Right cardiac atrium (tissue), 5 donors: ENCODE measurements around the gene TTC39C. TPM values are rescaled to one million over a fixed set of nuclear protein-coding genes. Genes with fewer than 3 reads are reported as not detected.
A peak's percentile ranks its signal among the peaks of the same experiment; 100 is the strongest.

ENCODE experiments used
- ATAC-seq, 2 donors: fragments of 200-7000 bp; cut with Tn5 transposase; one replicate each; pipeline versions ENCODE4 v1.8.0 to v1.9.1; 2020; ENCODE audit warnings: moderate library complexity in 2 of 2, mild to moderate bottlenecking in 1 of 2
- DNase-seq, 3 donors: peaks; one replicate each; pipeline ENCODE4 v3.0.0-alpha.2; 2020
- H3K27ac ChIP-seq: one replicate; pipeline ENCODE4 v1.5.1; 2013; ENCODE audit warnings: mild to moderate bottlenecking, low read length, control low read depth, moderate library complexity
- H3K27me3 ChIP-seq: one replicate; pipeline ENCODE4 v1.6.1; 2013; ENCODE audit not compliant: control insufficient read depth, insufficient read depth
- H3K4me1 ChIP-seq: one replicate; pipeline ENCODE4 v1.6.1; 2013; ENCODE audit warnings: low read length; ENCODE audit not compliant: control insufficient read depth, insufficient read depth
- H3K4me3 ChIP-seq: one replicate; pipeline ENCODE4 v1.5.1; 2013; ENCODE audit warnings: low read length, control low read depth
- H3K9me3 ChIP-seq: one replicate; pipeline ENCODE4 v1.6.1; 2013; ENCODE audit warnings: low read length; ENCODE audit not compliant: control insufficient read depth
- WGBS: extraction: QIAGEN DNeasy Blood & Tissue Kit; methylation state at CpG from one replicate; pipeline ENCODE4 v1.1.7; 2013; 5-methylcytosine and 5-hydroxymethylcytosine counted together
- intact Hi-C, 4 donors: fragments of 100-400 bp; cut with DNase I; formaldehyde crosslinking; loops; one replicate each; pipeline versions ENCODE4 v1.11.0 to v1.14.0; 2022 to 2023
- long read RNA-seq, 4 donors: library from polyadenylated mRNA; unstranded; transcript quantifications; one replicate each; pipeline ENCODE4 v2.0.0, GENCODE V29; 2020 to 2021
- polyA plus RNA-seq: library from polyadenylated mRNA; stranded (reverse); fragments of 200-250 nt; gene quantifications from one replicate; pipeline ENCODE4 v1.2.3, GENCODE V29; 2013
- total RNA-seq, 4 donors: library from RNA; stranded (reverse); fragmentation: NEBNext Ultra II Directional; extraction: Animal tissue kit (Norgen Biotek cat#: 25700); gene quantifications; one replicate each; pipeline ENCODE4 v1.2.1, GENCODE V29; 2021
- donor health status: healthy with polysubstance abuse.
- donor health status: DM: no; HTN: yes; CAD: no.
- donor health status: DM: no; HTN: no; CAD: no.
- donor health status: DM: no; HTN: yes; CAD: no; lungs with severe emphysema.
- donor health status: DM: yes; HTN: yes; CAD: no.

The TTC39C gene
- 10 to 100 TPM in 1 of 4 donors, 1 to 10 TPM in 3; 4.1 to 11.0 (median 6.0) TPM for total RNA-seq
- 2.8 TPM for polyA plus RNA-seq
- long read RNA-seq, donor 1, partial matches to known transcripts, result 1 of 9 reads
- long read RNA-seq, donor 1, other reads (novel, unspliced or antisense), result 5 of 9 reads
- long read RNA-seq, donor 2, partial matches to known transcripts, result 0 of 1 reads
- long read RNA-seq, donor 2, other reads (novel, unspliced or antisense), result 0 of 1 reads
- long read RNA-seq, donor 3, partial matches to known transcripts, result 1 of 3 reads
- long read RNA-seq, donor 3, other reads (novel, unspliced or antisense), result 2 of 3 reads
- long read RNA-seq, donor 4, result 0 reads

DNA sequence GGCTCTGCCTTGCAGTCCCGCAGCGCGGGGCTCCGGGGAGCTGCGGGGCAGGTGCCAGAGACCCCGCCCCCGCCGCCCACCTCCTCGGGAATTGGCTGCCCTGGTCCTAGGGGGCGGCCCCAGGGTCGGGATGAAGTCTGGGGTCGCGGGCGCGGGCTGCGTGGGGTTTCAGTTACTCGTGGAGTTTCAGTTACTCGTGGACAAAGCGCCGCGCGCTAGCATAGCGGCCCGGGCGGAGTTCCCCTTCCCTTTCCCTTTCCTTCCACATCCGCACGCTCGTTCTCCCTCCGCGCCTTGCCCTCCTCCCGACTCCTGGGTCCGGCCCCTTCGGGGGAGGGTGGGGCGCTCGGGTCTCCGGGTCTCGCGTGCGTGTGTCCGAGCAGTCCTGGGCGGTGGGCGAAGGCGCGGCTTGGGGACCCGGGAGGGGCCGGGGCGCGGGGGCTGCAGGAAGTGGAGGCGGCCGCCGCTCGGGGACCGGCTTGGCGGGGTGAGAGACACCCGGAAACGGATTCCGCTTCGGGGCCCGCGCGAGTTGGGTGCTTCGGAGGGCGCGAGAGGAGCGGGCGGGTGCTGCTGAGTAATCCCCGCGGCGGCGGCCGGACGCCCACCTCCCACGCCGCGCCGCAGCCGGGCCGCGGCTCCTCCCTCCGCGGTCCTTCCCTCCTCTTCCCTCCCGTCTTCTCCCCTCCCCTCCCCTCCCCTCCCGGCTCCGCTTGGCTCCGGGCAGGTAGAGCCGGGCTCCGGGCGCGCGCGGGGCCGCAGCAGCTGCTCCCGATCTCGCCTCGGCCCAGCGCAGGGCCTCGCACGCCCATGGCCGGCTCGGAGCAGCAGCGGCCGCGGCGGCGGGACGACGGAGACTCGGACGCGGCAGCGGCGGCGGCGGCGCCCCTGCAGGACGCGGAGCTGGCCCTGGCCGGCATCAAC is at the start of gene TTC39C:
Gene TTC39C (plus strand): TSS at position 693 of the 924 bp plus-strand sequence. CDS start 118 bp downstream, at position 811.
- peak; percentile 84 to 91 for ATAC-seq
- peak within 1 kb of the TSS; percentile 53 for H3K27ac ChIP-seq
- peak; percentile 80 to 90 (median 89) for DNase-seq
- H3K4me1 ChIP-seq, result no peaks in the 10 kb centered on the region
- no peaks in the 10 kb centered on the region for H3K9me3 ChIP-seq
- H3K4me3 ChIP-seq, result peak within 1 kb of the TSS; percentile 97
- intact Hi-C loops, result loop anchor here in 2 of 4 donors (10.0 kb wide), 1 partner anchor 100 kb away; no protein-coding TSS in a partner anchor
- under 1% methylated on average over 118 of the region's 118 CpGs for WGBS
- no peaks in the 10 kb centered on the region for H3K27me3 ChIP-seq

DNA sequence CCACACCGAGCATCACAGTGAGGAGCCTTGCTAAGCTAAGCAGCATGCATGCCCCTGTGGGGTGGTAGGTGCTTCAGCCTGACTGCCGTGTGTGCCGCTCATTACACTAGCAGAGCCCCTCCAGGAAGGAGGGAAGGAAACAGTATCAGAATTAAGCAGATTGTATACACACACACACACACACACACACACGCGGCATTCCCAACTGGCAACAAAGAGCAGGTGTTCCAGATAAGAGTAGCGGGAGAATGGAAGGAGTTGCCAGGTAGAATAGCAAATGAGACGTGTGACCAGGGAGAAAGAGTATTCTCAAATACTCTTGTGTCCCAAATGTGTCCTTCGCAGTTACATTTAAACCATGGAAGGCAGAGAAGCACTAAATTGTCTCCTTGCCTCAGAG is 47.6 kb upstream of the TTC39C start:
- 87% methylated on average over 8 of the region's 8 CpGs for WGBS
- Histone ChIP-seq H3K9me3 (no peaks in the 10 kb centered on the region), H3K4me1 (no peaks in the 10 kb centered on the region), H3K27me3 (no peaks in the 10 kb centered on the region), H3K27ac (no peak overlapping the region), H3K4me3 (no peak overlapping the region)
- DNase-seq (no peak), ATAC-seq (no peak)
- intact Hi-C loops, result no loop called here

DNA sequence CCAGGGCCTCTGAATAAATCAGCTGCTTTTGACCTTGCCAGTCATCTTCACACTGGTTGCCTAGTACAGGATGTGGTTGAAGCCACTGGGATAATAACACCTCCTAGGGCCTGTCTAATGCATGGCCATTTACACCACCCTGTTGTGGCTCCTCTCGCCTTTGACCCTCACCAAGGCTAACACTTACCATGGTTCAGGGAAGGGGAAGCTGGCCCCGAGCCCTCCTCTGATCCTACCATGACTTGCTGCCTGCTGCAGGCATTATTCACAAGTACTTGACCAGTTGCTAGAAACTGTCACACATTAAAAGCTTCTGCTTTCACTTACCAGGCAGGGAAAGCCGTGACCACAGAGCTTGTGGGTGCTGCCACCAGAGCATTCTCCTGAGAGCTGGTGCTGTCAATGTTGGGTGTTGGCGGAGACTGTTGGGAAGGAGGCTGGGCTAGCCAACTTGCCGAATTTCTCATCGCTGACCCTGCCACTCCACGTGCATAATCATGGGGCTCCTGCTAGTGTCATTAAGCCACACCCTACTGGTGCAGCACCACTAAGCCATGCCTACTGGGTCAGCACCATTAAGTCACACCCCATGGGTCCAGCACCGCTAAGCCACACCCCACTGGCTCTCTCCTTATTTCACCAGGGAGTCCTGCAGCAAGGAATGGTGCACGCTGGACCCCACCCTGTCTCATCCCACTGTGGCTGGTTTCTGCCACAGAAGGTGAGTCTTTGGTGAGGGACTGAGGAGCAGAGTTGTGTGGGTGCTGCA is 47.0 kb upstream of the TTC39C start:
- intact Hi-C loops, result no loop called here
- no peaks in the 10 kb centered on the region for H3K27me3 ChIP-seq
- no peak overlapping the region for H3K27ac ChIP-seq
- WGBS, result 82% methylated on average over 9 of the region's 9 CpGs
- H3K4me3 ChIP-seq, result no peak overlapping the region
- DNase-seq (peak in 1 of 3 donors; percentile 37), ATAC-seq (no peak)
- no peaks in the 10 kb centered on the region for H3K9me3 ChIP-seq
- no peaks in the 10 kb centered on the region for H3K4me1 ChIP-seq

DNA sequence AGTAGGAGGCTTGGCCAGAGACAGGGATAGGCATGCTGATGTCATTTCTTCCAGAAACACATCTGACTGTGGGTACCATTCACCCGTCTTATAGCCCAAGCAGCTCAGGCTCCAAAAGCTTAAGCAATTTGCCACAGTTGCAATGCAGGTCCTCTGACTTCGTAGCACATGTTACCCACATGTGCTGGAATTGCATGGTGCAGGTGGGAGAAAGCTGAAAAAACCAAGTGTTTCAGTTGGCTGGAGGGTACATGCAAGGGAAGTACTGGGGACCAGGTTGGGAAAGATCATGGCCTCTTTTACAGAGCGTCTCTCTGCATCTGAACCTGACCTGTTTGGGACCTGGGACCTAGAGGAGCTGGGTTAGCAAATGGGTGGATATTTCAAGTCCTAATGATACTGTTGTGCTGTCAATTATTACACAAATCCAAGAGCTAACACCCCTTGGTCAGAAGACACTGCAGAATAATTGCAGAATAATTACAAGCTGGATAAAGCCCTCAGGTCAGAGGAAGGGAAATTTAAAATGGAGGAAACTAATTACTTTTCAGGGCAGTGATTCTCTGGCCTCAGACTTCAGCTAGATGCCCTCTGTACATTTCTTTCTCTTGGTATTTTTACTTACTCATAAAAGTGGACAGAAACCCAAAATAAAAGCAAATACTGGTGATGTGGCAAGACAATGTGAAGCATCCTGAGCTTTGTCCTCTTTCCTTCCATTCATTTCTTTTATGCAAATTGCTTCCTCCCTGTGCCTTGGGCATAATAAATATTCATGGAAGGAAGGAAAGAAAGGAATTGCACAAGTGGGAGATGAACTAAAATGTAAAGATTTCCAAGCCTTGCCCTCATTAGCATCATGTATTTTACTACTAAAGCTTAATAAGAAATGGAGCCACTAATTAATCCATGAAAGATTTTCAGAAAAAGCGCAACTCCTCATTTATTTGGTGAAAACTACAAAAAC is 45.6 kb upstream of the TTC39C start:
- no peaks in the 10 kb centered on the region for H3K27me3 ChIP-seq
- DNase-seq (no peak), ATAC-seq (no peak)
- H3K27ac ChIP-seq, result no peak overlapping the region
- WGBS, result 97% methylated on average over 4 of the region's 4 CpGs
- H3K9me3 ChIP-seq, result no peaks in the 10 kb centered on the region
- H3K4me3 ChIP-seq, result no peak overlapping the region
- intact Hi-C loops, result no loop called here
- no peaks in the 10 kb centered on the region for H3K4me1 ChIP-seq

DNA sequence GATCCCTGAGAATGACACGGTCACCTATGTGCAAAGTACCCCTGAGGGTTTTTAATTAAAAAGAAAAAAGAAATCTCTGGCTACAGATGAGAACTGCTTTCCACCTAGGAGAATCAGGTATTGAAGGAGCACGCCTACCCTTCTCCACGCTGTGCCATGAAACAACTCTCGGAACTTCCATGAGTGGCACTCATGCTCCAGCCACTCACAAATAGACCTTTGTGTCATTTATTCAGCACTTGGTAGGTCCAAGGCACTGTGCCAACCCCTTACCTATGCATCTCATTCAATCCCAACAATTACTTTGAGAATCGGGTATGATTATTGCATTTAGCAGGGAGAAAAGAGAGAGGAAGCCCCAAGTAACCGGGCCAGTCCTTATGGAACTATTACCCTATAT is 44.9 kb upstream of the TTC39C start:
- DNase-seq (no peak), ATAC-seq (no peak)
- Histone ChIP-seq H3K27ac (no peak overlapping the region), H3K9me3 (no peaks in the 10 kb centered on the region), H3K4me1 (no peaks in the 10 kb centered on the region), H3K27me3 (no peaks in the 10 kb centered on the region), H3K4me3 (no peak overlapping the region)
- WGBS, result 92% methylated on average over 6 of the region's 6 CpGs
- intact Hi-C loops, result no loop called here

DNA sequence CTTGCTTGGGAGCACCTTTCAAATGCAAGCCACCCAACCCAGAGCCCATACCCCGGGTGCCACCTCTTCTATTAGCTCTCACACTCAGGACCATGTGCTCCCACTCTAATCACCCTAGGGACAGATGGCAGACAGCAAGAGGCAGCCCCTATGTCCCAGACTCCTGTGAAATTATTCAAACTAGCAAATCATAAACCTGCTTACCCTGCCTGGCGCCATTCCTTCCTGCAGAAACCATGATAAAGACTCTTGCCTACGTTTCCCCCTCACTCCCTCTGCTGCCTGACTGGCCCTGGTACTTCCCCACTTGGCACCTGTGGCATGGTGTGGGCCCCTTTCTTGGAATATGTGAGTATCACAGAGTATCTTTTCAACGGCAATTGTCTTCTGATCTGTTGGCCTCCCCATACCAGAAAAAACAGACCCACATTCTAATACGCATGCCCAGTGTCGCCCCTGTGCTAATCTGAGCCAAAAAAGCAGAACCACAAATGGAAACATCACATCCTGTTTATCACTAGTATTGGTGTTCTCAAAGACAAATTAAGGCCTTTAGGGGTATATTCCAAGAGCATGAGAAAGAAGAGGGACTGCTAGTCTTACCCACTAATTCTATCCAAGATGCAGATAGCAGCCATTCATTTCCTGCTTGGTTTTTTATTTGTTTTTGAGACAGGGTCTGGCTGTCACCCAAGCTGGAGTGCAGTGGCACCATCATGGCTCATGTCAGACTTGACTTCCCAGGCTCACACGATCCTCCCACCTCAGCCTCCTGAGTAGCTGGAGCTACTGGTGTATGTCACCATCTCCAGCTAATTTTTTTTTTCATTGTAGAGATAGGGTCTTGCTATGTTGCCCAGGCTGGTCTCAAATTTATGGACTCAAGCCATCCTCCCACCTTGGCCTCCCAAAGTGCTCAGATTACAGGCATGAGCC is 44.1 kb upstream of the TTC39C start:
- DNase-seq (no peak), ATAC-seq (no peak)
- intact Hi-C loops, result no loop called here
- no peak overlapping the region for H3K27ac ChIP-seq
- no peaks in the 10 kb centered on the region for H3K4me1 ChIP-seq
- 72% methylated on average over 7 of the region's 7 CpGs for whole genome bisulfite sequencing
- H3K4me3 ChIP-seq, result no peak overlapping the region
- no peaks in the 10 kb centered on the region for H3K9me3 ChIP-seq
- no peaks in the 10 kb centered on the region for H3K27me3 ChIP-seq

DNA sequence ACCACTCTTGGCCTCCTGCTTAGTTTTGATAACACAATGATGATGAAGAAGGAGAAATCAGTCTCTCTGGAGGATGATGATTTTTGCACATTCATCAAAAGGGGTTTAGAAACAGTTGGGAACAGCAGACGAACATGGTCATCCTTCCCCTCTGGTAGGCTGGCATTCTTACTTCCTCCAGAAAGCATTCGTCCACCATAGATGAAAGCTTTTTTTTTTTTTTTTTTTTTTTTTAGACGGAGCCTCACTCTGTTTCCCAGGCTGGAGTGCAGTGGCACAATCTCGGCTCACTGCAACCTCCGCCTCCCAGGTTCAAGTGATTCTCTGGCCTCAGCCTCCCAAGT is 43.5 kb upstream of the TTC39C start:
- Histone ChIP-seq H3K4me3 (no peak overlapping the region), H3K9me3 (no peaks in the 10 kb centered on the region), H3K27ac (no peak overlapping the region), H3K27me3 (no peaks in the 10 kb centered on the region), H3K4me1 (no peaks in the 10 kb centered on the region)
- intact Hi-C loops, result no loop called here
- DNase-seq (no peak), ATAC-seq (no peak)
- WGBS, result 85% methylated on average over 5 of the region's 5 CpGs

DNA sequence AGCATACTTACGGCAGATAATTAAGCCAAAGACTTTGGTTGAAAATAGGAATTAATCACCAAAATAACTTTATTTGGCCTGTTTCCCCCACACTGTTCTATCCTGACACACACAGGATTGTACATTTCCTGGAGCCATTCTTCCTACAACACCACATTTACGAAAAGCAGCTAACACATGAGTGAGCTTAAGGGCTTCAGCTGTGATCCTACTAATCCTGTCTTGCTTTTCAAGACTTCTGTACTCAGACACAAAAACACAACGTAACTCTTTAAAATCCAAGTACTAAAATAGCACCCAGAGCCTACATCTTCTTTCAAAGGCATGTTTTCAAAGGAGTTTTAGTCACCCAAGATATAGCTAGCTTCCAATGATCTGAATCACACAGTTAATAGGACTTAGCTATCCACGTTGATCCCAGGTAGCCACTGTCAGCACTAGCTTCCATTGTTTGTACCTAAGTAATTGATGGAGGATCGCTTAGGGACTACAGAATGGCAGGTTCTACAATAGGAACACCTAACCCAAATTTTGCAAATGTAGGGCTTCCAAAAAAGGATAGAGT is 42.8 kb upstream of the TTC39C start:
- ATAC-seq, result no peak
- Histone ChIP-seq H3K9me3 (no peaks in the 10 kb centered on the region), H3K4me3 (no peak overlapping the region), H3K27me3 (no peaks in the 10 kb centered on the region), H3K4me1 (no peaks in the 10 kb centered on the region), H3K27ac (no peak overlapping the region)
- WGBS, result 86% methylated on average over 5 of the region's 5 CpGs
- intact Hi-C loops, result no loop called here
- no peak for DNase-seq

DNA sequence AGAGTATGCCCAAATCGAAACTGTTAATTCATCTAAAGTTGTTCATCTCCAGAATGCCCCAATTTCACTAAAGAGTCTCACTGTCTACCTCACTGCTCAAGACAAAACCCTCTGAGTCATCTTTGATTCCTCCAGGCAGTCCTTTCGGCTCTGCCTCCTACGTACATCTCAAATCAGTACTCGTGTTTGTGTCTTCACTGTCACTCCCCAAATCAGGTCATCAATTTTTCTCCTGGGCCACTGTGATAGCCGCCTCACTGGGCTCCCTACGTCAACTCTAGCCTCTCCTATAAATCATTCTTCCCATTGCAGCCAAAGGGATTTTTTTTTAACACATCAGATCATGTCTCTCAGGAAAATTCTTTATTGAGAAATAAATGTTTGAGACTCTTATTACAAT is 42.1 kb upstream of the TTC39C start:
- Histone ChIP-seq H3K27ac (no peak overlapping the region), H3K4me1 (no peaks in the 10 kb centered on the region), H3K27me3 (no peaks in the 10 kb centered on the region), H3K9me3 (no peaks in the 10 kb centered on the region), H3K4me3 (no peak overlapping the region)
- DNase-seq, result no peak
- intact Hi-C loops, result no loop called here
- 76% methylated on average over 6 of the region's 6 CpGs for WGBS
- no peak for ATAC-seq
